ENCODE data around the gene BANF2.
"Not testable (repeated sequence)": the region's sequence is repeated elsewhere in the genome, so short reads cannot be mapped to it uniquely, and the experiment has no call there.

The BANF2 gene

DNA sequence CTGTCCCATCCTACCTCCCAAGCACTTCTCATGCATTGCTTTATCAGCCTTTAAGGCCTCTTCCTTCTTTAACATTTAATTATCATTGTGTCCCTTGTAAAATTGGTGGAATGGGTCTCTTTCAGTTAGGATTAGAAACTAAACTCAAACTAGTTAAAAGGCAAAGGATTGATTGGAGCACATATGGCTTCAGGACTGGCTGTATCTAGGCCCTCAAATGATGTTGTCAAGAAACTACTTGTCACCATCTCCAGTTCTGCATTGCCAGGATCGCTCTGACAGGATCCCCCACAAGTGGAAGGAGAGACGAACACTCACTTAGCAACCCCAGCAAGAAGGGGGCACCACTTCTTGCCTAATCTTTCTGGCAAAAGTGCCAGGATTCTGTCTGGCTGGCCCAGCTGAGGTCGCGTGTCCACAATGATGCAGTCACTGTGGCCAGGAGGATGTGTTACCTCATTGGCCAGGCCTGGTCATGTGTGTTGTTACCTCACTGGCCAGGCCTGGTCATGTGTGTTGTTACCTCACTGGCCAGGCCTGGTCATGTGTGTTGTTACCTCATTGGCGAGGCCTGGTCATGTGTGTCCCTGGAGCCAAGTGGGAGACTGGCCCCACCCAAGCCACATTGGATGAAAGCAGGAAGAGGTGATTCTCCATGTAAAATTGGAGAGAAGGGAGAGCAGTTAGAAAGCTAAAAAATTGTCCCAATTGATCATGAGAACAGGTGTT is 5.0 kb downstream of the BANF2 start:
- TF ChIP-seq POLR2A (IDR thresholded peaks at IDR 0.05; ENCODE audit: low read length) (no peak), GATA1 (IDR thresholded peaks at IDR 0.05; ENCODE audit: low read depth, low read length) (no peak)
- DNase-seq = no peak

DNA sequence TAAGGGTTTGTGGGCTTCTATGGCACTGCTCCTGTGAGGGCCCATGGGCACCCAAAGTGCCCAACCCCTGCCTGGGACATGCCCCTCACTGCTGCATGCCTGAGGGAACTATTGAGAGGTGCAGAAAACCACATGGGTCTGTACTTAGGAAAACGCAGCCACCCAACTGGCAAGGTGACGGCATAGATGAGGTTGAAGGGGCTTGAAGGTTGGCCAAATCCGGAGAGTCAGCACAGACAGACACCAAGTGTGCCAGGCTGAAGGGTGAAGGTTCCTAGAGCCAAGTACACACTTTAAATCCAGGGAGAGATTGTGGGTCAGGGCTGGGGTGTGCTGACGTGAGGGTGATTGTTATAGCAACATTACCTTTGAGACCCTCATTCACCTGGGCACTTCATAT is 6.2 kb downstream of the BANF2 start:
- no peak for DNase-seq
- TF ChIP-seq POLR2A (IDR thresholded peaks at IDR 0.05; ENCODE audit: low read length) (no peak), GATA1 (IDR thresholded peaks at IDR 0.05; ENCODE audit: low read depth, low read length) (no peak)

DNA sequence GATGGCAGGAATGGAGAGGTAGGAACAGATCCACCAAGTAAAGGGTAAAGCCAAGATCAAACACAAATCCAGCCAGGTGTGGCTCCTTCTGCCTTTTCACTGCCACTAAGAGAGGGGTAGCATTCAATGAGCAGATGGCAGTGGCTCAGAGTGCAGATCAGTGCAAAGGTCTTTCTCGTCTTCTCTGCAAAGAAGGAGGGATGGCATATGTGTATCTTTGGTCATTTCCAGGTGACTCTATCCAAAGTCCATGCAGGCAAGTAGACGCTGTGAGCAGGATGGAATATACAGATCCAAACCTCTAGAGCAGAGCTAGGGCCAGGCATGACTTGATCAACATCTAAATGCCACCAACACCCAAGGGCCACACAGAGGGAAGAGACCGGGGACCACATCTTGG is 6.9 kb downstream of the BANF2 start:
- no peak for TF ChIP-seq POLR2A (IDR thresholded peaks at IDR 0.05; ENCODE audit: low read length)
- no peak for TF ChIP-seq GATA1 (IDR thresholded peaks at IDR 0.05; ENCODE audit: low read depth, low read length)

DNA sequence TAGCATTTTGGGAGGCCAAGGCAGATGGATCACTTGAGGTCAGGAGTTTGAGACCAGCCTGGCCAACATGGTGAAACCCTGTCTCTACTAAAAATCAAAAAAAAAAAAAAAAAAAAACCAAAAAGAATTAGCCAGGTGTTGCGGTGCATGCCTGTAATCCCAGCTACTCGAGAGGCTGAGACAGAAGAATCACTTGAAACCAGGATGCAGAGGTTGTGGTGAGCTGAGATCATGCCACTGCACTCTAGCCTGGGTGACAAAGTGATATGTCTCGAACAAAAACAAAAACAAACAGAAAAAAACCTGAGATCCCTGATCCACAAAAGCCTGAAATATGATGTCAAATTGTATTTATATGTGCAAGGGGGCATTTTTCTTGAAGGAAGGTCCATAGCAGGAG is 8.2 kb downstream of the BANF2 start:
- not testable (repeated sequence) for DNase-seq

More for the DNA sequence above, 6.9 kb downstream of the BANF2 start:
- no peak for DNase-seq

DNA sequence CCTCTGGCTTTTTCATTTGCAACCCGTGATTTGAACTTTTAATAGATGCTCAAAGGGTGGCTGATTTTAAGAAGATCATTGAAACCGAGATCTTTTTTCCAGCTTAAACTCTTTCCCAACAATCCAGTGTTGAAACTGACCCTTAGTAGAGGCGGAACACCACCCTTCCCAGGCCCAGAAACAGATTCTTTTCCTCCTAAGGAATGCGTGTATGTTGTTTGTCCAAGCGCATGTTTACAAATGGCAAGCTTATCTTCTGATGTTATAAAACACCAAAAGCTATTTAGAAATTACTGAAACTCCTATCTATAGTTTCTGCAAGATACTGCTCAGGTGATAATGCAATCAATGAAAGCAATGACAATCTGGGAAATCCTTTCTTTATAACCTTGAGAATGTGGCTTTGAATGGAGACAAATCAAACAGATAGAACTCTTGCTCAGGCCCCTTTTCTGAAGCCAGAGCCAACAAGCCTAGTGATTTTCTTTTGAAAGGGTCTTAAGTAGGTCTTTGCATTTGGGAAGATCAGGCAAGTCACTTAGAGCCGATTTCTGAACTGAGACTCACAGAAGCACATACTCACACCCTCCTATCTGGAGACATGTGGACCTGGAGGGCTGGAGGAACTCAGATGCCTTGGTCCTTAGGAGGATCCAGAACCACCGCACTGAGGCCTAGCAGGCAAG is 9.1 kb downstream of the BANF2 start:
- TF ChIP-seq GATA1 (IDR thresholded peaks at IDR 0.05; ENCODE audit: low read depth, low read length) (no peak), POLR2A (IDR thresholded peaks at IDR 0.05; ENCODE audit: low read length) (no peak)
- DNase-seq = no peak

- no peak for TF ChIP-seq POLR2A (IDR thresholded peaks at IDR 0.05; ENCODE audit: low read length)
- no peak for DNase-seq
Observed at GRCh38 chr20:17709361-17710293, 9.9 kb downstream of the BANF2 start.

GRCh38 chr20:17710379-17711266 is 10.9 kb downstream of the BANF2 start:
- TF ChIP-seq POLR2A (IDR thresholded peaks at IDR 0.05; ENCODE audit: low read length) (no peak), GATA1 (IDR thresholded peaks at IDR 0.05; ENCODE audit: low read depth, low read length) (no peak)
- no peak for DNase-seq

- TF ChIP-seq GATA1 (IDR thresholded peaks at IDR 0.05; ENCODE audit: low read depth, low read length) (no peak), POLR2A (IDR thresholded peaks at IDR 0.05; ENCODE audit: low read length) (no peak)
- no peak for DNase-seq
Observed at GRCh38 chr20:17711267-17711627, 11.5 kb downstream of the BANF2 start.

- no peak for DNase-seq
- TF ChIP-seq POLR2A (IDR thresholded peaks at IDR 0.05; ENCODE audit: low read length) (no peak), GATA1 (IDR thresholded peaks at IDR 0.05; ENCODE audit: low read depth, low read length) (no peak)
Observed at GRCh38 chr20:17712201-17712600, 12.4 kb downstream of the BANF2 start.

- TF ChIP-seq POLR2A (IDR thresholded peaks at IDR 0.05; ENCODE audit: low read length) (no peak), GATA1 (IDR thresholded peaks at IDR 0.05; ENCODE audit: low read depth, low read length) (no peak)
- no peak for DNase-seq
Observed at GRCh38 chr20:17712708-17713107, 12.9 kb downstream of the BANF2 start.

- no peak for DNase-seq
- TF ChIP-seq POLR2A (IDR thresholded peaks at IDR 0.05; ENCODE audit: low read length) = no peak
- TF ChIP-seq GATA1 (IDR thresholded peaks at IDR 0.05; ENCODE audit: low read depth, low read length) = no peak
Observed at GRCh38 chr20:17714597-17714996, 14.8 kb downstream of the BANF2 start.

DNA sequence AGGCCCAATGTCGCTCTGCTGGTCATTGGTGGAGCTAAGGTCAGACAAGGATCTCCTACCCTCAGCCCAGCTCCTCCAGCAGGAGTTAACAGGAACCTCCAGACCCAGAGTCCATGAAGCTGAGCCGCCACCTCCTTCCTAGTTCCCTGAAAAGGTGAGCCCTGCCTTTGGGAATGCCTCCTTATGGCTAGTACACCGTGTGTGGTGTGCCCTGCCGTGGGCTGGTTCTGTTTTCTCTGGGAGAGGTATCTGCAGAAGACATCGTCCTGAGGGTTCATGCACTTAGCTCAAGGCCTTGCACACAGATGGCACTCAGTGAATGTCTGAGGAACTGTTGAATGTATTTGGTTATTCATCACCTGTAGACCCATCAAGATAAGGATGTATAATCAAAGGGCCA is 15.3 kb downstream of the BANF2 start:
- DNase-seq = no peak
- TF ChIP-seq POLR2A (IDR thresholded peaks at IDR 0.05; ENCODE audit: low read length) = no peak
- TF ChIP-seq GATA1 (IDR thresholded peaks at IDR 0.05; ENCODE audit: low read depth, low read length) = no peak

DNA sequence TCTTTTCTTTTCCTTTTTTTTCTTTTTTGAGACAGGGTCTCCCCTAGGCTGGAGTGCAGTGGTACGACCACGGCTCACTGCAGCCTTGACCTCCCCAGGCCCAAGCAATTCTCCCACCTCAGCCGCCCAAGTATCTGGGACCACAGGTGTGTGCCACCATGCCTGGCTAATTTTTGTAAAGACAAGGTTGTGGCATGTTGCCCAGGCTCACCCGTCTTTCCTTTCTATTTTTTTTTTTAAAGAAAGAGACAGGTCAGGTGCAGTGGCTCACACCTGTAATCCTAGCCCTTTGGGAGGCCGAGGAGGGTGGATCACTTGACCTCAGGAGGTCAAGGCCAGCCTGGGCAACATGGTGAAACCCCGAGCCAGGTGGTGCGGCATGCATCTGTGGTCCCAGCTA is 16.6 kb downstream of the BANF2 start:
- no peak for TF ChIP-seq GATA1 (IDR thresholded peaks at IDR 0.05; ENCODE audit: low read depth, low read length)
- no peak for TF ChIP-seq POLR2A (IDR thresholded peaks at IDR 0.05; ENCODE audit: low read length)
- no peak for DNase-seq
